ENCODE measurements around the gene IFFO2. TPM values are rescaled to one million over a fixed set of nuclear protein-coding genes. Genes with fewer than 3 reads are reported as not detected.
"Not testable (repeated sequence)": the region's sequence is repeated elsewhere in the genome, so short reads cannot be mapped to it uniquely, and the experiment has no call there.

Gene IFFO2
- total RNA-seq, 1 donor from 2014 or later: 131 TPM

DNA sequence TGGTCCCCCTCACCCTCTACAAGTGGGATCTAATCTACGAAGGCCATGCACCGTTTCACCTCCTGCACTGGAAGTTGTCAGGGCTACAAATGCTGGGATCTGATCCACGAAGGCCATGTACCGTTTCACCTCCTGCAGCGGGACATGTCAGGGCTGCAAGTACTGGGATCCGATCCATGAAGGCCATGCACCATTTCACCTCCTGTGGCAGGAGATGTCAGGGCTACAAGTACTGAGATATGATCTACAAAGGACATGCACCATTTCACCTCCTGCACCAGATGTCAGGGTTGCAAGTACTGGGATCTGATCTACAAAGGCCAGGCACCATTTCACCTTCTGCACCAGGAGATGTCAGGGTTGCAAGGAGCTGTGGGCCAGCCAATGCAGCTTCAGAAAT lies 61.2 kb downstream of the IFFO2 start:
- H3K27ac ChIP-seq: no peak overlapping the region
- peaks cover 5 to 9% of the 10 kb centered on the region in 2 donors for H3K4me1 ChIP-seq
- no peaks in the 10 kb centered on the region for H3K36me3 ChIP-seq
- TF ChIP-seq, protein P1, sequence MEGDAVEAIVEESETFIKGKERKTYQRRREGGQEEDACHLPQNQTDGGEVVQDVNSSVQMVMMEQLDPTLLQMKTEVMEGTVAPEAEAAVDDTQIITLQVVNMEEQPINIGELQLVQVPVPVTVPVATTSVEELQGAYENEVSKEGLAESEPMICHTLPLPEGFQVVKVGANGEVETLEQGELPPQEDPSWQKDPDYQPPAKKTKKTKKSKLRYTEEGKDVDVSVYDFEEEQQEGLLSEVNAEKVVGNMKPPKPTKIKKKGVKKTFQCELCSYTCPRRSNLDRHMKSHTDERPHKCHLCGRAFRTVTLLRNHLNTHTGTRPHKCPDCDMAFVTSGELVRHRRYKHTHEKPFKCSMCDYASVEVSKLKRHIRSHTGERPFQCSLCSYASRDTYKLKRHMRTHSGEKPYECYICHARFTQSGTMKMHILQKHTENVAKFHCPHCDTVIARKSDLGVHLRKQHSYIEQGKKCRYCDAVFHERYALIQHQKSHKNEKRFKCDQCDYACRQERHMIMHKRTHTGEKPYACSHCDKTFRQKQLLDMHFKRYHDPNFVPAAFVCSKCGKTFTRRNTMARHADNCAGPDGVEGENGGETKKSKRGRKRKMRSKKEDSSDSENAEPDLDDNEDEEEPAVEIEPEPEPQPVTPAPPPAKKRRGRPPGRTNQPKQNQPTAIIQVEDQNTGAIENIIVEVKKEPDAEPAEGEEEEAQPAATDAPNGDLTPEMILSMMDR (IDR thresholded peaks at IDR 0.05): no peak
- DNase-seq (ENCODE audit: low spot score in 2 of 2): no peak
- intact Hi-C loops (cut with DNase I): no loop called here
- H3K9me3 ChIP-seq: no peaks in the 10 kb centered on the region
- no peak overlapping the region for H3K4me3 ChIP-seq
- no peaks in the 10 kb centered on the region for H3K27me3 ChIP-seq

DNA sequence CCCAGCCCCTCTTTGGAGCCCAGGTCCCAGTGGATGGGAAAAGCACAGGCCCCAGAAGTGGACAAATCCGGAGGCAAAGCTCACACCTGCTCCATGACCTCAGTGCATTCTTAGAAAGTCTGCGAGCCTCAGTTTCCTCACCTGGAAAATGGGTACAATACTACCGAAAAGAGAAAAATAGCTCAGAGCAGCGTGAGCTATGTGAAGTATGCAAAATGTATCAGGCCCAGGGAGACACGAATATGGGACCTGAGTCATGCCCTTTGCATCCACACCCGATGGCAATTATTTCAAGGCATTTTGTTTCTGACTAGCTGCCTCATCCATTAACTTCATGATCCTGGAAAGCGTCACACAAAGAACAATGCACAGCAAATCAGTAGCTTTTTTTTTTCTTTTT lies 63.4 kb downstream of the IFFO2 start:
- H3K9me3 ChIP-seq: no peaks in the 10 kb centered on the region
- intact Hi-C loops (cut with DNase I): no loop called here
- TF ChIP-seq, protein P1 (IDR thresholded peaks at IDR 0.05): no peak
- peaks cover 5 to 12% of the 10 kb centered on the region in 2 donors for H3K4me1 ChIP-seq
- H3K27me3 ChIP-seq: no peaks in the 10 kb centered on the region
- peaks cover 0 to 4% of the 10 kb centered on the region in 2 donors for H3K36me3 ChIP-seq
- no peak overlapping the region for H3K4me3 ChIP-seq
- no peak for DNase-seq (ENCODE audit: low spot score in 2 of 2)
- H3K27ac ChIP-seq: no peak overlapping the region

DNA sequence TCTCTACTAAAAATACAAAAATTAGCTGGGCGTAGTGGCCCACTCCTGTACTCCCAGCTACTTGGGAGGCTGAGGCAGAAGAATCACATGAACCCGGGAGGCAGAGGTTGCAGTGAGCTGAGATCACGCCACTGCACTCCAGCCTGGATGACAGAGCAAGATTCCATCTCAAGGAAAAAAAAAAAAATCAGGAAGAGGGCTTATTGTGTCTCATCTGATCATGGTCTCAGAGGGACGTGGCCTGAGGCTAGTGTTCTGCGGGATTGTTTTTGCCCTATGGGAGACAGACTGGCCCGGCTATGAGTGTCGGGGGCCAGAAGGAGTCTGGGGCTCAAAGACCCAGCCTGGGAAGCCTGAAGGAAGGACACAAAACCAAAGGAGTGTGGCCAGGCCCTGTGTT lies 64.6 kb downstream of the IFFO2 start:
- H3K36me3 ChIP-seq; H3K4me3 ChIP-seq; DNase-seq (ENCODE audit: low spot score in 2 of 2); H3K27ac ChIP-seq; H3K9me3 ChIP-seq; intact Hi-C loops (cut with DNase I); H3K27me3 ChIP-seq: not testable (repeated sequence)
- peaks cover 5 to 12% of the 10 kb centered on the region in 2 donors for H3K4me1 ChIP-seq

DNA sequence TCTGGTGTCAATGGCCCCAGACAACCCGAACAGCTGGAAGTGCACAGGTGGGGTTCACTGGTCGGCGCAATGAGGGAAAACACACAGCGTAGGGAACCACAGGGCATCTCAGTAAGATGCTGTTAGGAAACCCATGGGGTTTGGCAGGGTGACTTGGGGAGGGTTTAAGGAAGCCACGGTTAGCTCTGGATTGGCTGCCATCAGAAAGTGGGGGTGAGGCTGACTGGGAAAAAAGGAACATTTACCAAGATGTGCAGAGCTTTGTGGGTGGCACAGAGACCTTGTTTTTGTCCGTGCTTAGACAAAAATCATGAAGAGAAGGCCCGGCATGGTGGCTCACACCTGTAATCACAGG lies 65.1 kb downstream of the IFFO2 start:
- H3K36me3 ChIP-seq: peaks cover 0 to 4% of the 10 kb centered on the region in 2 donors
- TF ChIP-seq, protein P1 (IDR thresholded peaks at IDR 0.05): no peak
- DNase-seq (ENCODE audit: low spot score in 2 of 2): no peak
- peaks cover 5 to 12% of the 10 kb centered on the region in 2 donors for H3K4me1 ChIP-seq
- H3K9me3 ChIP-seq: no peaks in the 10 kb centered on the region
- intact Hi-C loops (cut with DNase I): no loop called here
- no peak overlapping the region for H3K4me3 ChIP-seq
- H3K27ac ChIP-seq: peak overlapping the region; percentile 74 to 79
- H3K27me3 ChIP-seq: no peaks in the 10 kb centered on the region

DNA sequence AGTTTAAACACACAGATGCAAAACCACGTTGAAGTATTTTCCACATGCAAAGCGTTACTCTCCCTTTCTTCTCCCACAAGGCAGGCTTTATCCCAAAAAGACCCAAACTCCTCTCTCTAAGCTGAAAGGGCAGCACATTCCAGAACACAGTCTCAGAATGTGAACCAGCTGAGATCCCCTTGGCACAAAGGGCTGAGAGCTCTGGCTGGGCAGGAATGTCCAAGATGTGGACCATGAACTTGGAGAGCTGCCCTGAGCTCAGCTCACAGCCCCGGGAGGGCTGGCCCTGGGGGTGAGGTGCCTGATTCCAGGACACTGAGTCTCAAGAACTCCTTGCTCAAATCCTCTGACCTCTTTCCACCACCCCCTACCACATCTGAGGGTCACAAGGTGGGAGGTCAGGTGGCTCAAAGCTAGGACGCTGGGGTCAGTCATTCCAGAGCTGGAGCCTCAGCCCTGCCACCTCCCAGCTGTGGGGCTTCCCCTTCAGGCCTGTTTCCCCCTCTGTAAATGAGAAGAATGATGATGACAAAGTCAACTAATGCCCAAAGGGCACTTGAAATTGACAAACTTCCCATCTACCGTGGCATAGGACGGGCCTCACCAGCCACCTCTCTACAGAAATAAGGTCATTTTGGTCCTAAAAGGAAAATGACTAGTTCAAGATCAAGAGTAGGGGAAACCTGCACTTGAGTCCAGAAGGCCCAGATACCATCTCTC lies 65.6 kb downstream of the IFFO2 start:
- DNase-seq (ENCODE audit: low spot score in 2 of 2): peak in 1 of 2 donors; percentile 81
- intact Hi-C loops (cut with DNase I): no loop called here
- H3K27ac ChIP-seq: peak overlapping the region; percentile 74 to 79
- H3K27me3 ChIP-seq: no peaks in the 10 kb centered on the region
- no peaks in the 10 kb centered on the region for H3K9me3 ChIP-seq
- peaks cover 5 to 15% of the 10 kb centered on the region in 2 donors for H3K4me1 ChIP-seq
- H3K36me3 ChIP-seq: peaks cover 0 to 4% of the 10 kb centered on the region in 2 donors
- TF ChIP-seq, protein P1 (IDR thresholded peaks at IDR 0.05): no peak
- no peak overlapping the region for H3K4me3 ChIP-seq

DNA sequence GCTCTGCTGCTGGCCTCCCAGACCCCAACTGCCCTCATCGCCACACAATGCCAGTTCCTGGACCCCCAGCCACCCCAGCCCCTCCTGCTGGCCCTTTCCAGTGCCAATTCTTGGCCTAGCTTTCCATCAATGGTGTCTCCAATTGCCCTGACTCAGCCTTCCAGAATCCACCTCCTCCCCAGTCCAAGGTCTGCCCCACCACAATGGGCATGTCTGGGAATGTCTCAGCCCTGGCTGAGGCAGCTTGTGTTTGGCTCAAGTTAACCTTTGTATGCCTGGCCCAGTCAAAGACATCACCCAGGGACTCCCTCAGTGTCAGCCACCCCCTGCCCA lies 70.5 kb downstream of the IFFO2 start:
- peaks cover 5 to 24% of the 10 kb centered on the region in 2 donors for H3K36me3 ChIP-seq
- H3K4me1 ChIP-seq: peaks cover 1 to 10% of the 10 kb centered on the region in 2 donors
- TF ChIP-seq, protein P1 (IDR thresholded peaks at IDR 0.05): no peak
- intact Hi-C loops (cut with DNase I): no loop called here
- no peak overlapping the region for H3K4me3 ChIP-seq
- peak overlapping the region in 1 of 2 donors; percentile 51 for H3K27ac ChIP-seq
- no peaks in the 10 kb centered on the region for H3K9me3 ChIP-seq
- no peaks in the 10 kb centered on the region for H3K27me3 ChIP-seq
- DNase-seq (ENCODE audit: low spot score in 2 of 2): no peak
